ENCODE results near the gene OR14A16. TPM values are rescaled to one million over a fixed set of nuclear protein-coding genes. Genes with fewer than 3 reads are reported as not detected.

The OR14A16 gene
- total RNA-seq, 4 donors from 2014 or later = not detected

- DNase-seq (no peak), ATAC-seq (no peak)
- H3K4me3 ChIP-seq = no peak overlapping the region
- no peak overlapping the region for H3K27ac ChIP-seq
- no peaks in the 10 kb centered on the region for H3K9me3 ChIP-seq
- intact Hi-C loops (cut with DNase I; ENCODE audit: low total_unique reads) = no loop called here
- TF ChIP-seq POLR2A (IDR thresholded peaks at IDR 0.05) = no peak
- TF ChIP-seq, protein P1, sequence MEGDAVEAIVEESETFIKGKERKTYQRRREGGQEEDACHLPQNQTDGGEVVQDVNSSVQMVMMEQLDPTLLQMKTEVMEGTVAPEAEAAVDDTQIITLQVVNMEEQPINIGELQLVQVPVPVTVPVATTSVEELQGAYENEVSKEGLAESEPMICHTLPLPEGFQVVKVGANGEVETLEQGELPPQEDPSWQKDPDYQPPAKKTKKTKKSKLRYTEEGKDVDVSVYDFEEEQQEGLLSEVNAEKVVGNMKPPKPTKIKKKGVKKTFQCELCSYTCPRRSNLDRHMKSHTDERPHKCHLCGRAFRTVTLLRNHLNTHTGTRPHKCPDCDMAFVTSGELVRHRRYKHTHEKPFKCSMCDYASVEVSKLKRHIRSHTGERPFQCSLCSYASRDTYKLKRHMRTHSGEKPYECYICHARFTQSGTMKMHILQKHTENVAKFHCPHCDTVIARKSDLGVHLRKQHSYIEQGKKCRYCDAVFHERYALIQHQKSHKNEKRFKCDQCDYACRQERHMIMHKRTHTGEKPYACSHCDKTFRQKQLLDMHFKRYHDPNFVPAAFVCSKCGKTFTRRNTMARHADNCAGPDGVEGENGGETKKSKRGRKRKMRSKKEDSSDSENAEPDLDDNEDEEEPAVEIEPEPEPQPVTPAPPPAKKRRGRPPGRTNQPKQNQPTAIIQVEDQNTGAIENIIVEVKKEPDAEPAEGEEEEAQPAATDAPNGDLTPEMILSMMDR (IDR thresholded peaks at IDR 0.05 in 4 of 5, conservative IDR thresholded peaks at IDR 0.05 in 1 of 5) = no peak
- in situ Hi-C loops (cut with MboI; ENCODE audit: low sequenced_read_pairs in 4 of 4) = no loop called here
- H3K36me3 ChIP-seq = no peaks in the 10 kb centered on the region
- no peaks in the 10 kb centered on the region for H3K27me3 ChIP-seq
- no peaks in the 10 kb centered on the region for H3K4me1 ChIP-seq
These were observed 1.9 kb downstream of the OR14A16 start for GRCh38 chr1:247822060-247822459.

DNA sequence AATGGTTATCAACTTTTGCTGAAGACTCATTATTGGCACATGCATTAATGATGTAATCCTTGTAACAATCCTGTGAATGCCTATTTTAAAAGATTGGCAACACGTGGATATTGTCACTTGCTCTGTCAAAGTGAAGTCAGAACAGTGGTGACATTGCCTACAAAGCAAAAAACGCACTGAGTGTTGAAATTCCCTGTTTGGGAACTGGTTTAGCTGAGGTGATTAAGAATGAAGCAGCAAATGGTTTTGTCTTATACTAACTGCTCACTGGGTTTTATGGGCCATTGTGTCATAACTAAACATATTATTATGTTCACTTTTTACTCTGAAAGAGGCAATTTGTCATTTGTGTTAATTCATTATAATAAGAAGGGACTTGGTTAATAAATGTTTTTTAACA, 11.3 kb downstream of the OR14A16 start:
- in situ Hi-C loops (cut with MboI; ENCODE audit: low sequenced_read_pairs in 4 of 4) = no loop called here
- H3K36me3 ChIP-seq = no peaks in the 10 kb centered on the region
- no peaks in the 10 kb centered on the region for H3K27me3 ChIP-seq
- intact Hi-C loops (cut with DNase I; ENCODE audit: low total_unique reads) = no loop called here
- no peak for TF ChIP-seq POLR2A (IDR thresholded peaks at IDR 0.05)
- TF ChIP-seq, protein P1 (IDR thresholded peaks at IDR 0.05 in 4 of 5, conservative IDR thresholded peaks at IDR 0.05 in 1 of 5) = no peak
- H3K4me1 ChIP-seq = no peaks in the 10 kb centered on the region
- ATAC-seq = no peak
- H3K27ac ChIP-seq = no peak overlapping the region
- no peak overlapping the region for H3K4me3 ChIP-seq
- no peak for DNase-seq
- H3K9me3 ChIP-seq = no peaks in the 10 kb centered on the region

- H3K4me3 ChIP-seq = no peak overlapping the region
- intact Hi-C loops (cut with DNase I; ENCODE audit: low total_unique reads) = no loop called here
- no peaks in the 10 kb centered on the region for H3K27me3 ChIP-seq
- no peaks in the 10 kb centered on the region for H3K36me3 ChIP-seq
- H3K27ac ChIP-seq = no peak overlapping the region
- ATAC-seq = no peak
- TF ChIP-seq, protein P1 (IDR thresholded peaks at IDR 0.05 in 4 of 5, conservative IDR thresholded peaks at IDR 0.05 in 1 of 5) = no peak
- TF ChIP-seq POLR2A (IDR thresholded peaks at IDR 0.05) = no peak
- DNase-seq = no peak
- in situ Hi-C loops (cut with MboI; ENCODE audit: low sequenced_read_pairs in 4 of 4) = no loop called here
- no peaks in the 10 kb centered on the region for H3K9me3 ChIP-seq
- H3K4me1 ChIP-seq = no peaks in the 10 kb centered on the region
These were observed 26.4 kb downstream of the OR14A16 start for GRCh38 chr1:247797518-247797917.

- no peak for ATAC-seq
These were observed 54.3 kb downstream of the OR14A16 start for GRCh38 chr1:247769603-247770002.

More at GRCh38 chr1:247769603-247770002, 54.3 kb downstream of the OR14A16 start:
- H3K9me3 ChIP-seq = no peaks in the 10 kb centered on the region
- H3K4me1 ChIP-seq = no peaks in the 10 kb centered on the region
- in situ Hi-C loops (cut with MboI; ENCODE audit: low sequenced_read_pairs in 4 of 4) = no loop called here
- intact Hi-C loops (cut with DNase I; ENCODE audit: low total_unique reads) = no loop called here
- no peak for DNase-seq
- H3K27me3 ChIP-seq = no peaks in the 10 kb centered on the region
- no peaks in the 10 kb centered on the region for H3K36me3 ChIP-seq
- no peak for TF ChIP-seq POLR2A (IDR thresholded peaks at IDR 0.05)
- TF ChIP-seq, protein P1 (IDR thresholded peaks at IDR 0.05 in 4 of 5, conservative IDR thresholded peaks at IDR 0.05 in 1 of 5) = no peak
- H3K27ac ChIP-seq = no peak overlapping the region
- no peak overlapping the region for H3K4me3 ChIP-seq

Other genes with a start within 250 kb of the OR14A16 start
- gene OR2G2, start 235.8 kb downstream of the OR14A16 start, total RNA-seq = not detected
- gene OR2G3, start 218.5 kb downstream of the OR14A16 start, total RNA-seq = not detected
- gene OR13G1, start 144.4 kb downstream of the OR14A16 start, total RNA-seq = not detected
- not detected for gene OR6F1, start 107.5 kb downstream of the OR14A16 start, total RNA-seq
- gene OR14K1, start 85.5 kb downstream of the OR14A16 start, total RNA-seq = not detected
- gene OR14A2, start 76.0 kb downstream of the OR14A16 start, total RNA-seq = not detected
- gene OR1C1, start 63.6 kb downstream of the OR14A16 start, total RNA-seq = not detected
- not detected for gene OR11L1, start 17.8 kb upstream of the OR14A16 start, total RNA-seq
- 1 to 10 TPM in 1 of 4 donors, under 1 TPM in 3; 0.26 to 1.5 (median 0.49) TPM for gene TRIM58, start 33.1 kb upstream of the OR14A16 start, total RNA-seq
- gene OR2W3, start 71.5 kb upstream of the OR14A16 start, total RNA-seq = under 1 TPM in 1 of 4 donors, not detected in 3; 0.80 TPM
- gene OR2T8, start 96.1 kb upstream of the OR14A16 start, total RNA-seq = not detected
- not detected for gene OR2AJ1, start 100.8 kb upstream of the OR14A16 start, total RNA-seq
- gene OR2L8, start 124.7 kb upstream of the OR14A16 start, total RNA-seq = not detected
- gene OR2AK2, start 141.1 kb upstream of the OR14A16 start, total RNA-seq = not detected
- not detected for gene OR2L5, start 189.5 kb upstream of the OR14A16 start, total RNA-seq
- gene OR2L2, start 206.0 kb upstream of the OR14A16 start, total RNA-seq = not detected
- gene OR2L3, start 222.7 kb upstream of the OR14A16 start, total RNA-seq = not detected